ENCODE measurements around the gene FAM3D.

- TF ChIP-seq EZH2 (IDR thresholded peaks at IDR 0.05) (no peak), POLR2AphosphoS5 (IDR thresholded peaks at IDR 0.05; ENCODE audit: borderline replicate concordance, low read depth, low read length) (no peak)
Observed at GRCh38 chr3:58688574-58688973, 22.0 kb upstream of the FAM3D start.

Data from SK-N-MC (cell line).